Measurements from ENCODE around the gene ATP1A3. TPM values are rescaled to one million over a fixed set of nuclear protein-coding genes. Genes with fewer than 3 reads are reported as not detected.

The ATP1A3 gene
- total RNA-seq, 6 donors from 2014 or later: under 0.01 to 0.51 (median 0.15) TPM; not detected in 2

GRCh38 chr19:42030645-42031440, 36.8 kb upstream of the ATP1A3 start:
- ATAC-seq (ENCODE audit: low FRiP score in 2 of 2) (no peak), DNase-seq (no peak)
- Histone ChIP-seq H3K9me3 (no peaks in the 10 kb centered on the region), H3K36me3 (no peaks in the 10 kb centered on the region), H3K4me3 (no peak overlapping the region), H3K27me3 (no peaks in the 10 kb centered on the region), H3K27ac (no peak overlapping the region), H3K4me1 (peaks cover 0 to 5% (median 0%) of the 10 kb centered on the region in 4 donors)
- WGBS, 2 donors: 69 to 76% methylated on average over 7 of the region's 7 CpGs
- TF ChIP-seq EP300 (IDR thresholded peaks at IDR 0.05): no peak
- no peak for TF ChIP-seq POLR2A (IDR thresholded peaks at IDR 0.05)
- TF ChIP-seq CTCF (IDR thresholded peaks at IDR 0.05): no peak
- no peak for TF ChIP-seq POLR2AphosphoS5 (IDR thresholded peaks at IDR 0.05)

- Histone ChIP-seq H3K4me1 (no peaks in the 10 kb centered on the region), H3K4me3 (no peak overlapping the region), H3K27ac (no peak overlapping the region), H3K9me3 (no peaks in the 10 kb centered on the region), H3K36me3 (no peaks in the 10 kb centered on the region), H3K27me3 (no peaks in the 10 kb centered on the region)
- TF ChIP-seq EP300 (IDR thresholded peaks at IDR 0.05) (no peak), CTCF (IDR thresholded peaks at IDR 0.05) (peak in 1 of 6 experiments; percentile 7), POLR2A (IDR thresholded peaks at IDR 0.05) (no peak), POLR2AphosphoS5 (IDR thresholded peaks at IDR 0.05) (no peak)
- no peak for ATAC-seq (ENCODE audit: low FRiP score in 2 of 2)
- no peak for DNase-seq
- WGBS, 2 donors: 63 to 71% methylated on average over 8 of the region's 8 CpGs
These were observed 34.5 kb upstream of the ATP1A3 start for GRCh38 chr19:42028304-42029216.

- ATAC-seq (ENCODE audit: low FRiP score in 2 of 2) (peak in 1 of 2 donors; percentile 15), DNase-seq (peak; percentile 26 to 66)
- TF ChIP-seq POLR2AphosphoS5 (IDR thresholded peaks at IDR 0.05) (peak; percentile 12 to 33), POLR2A (IDR thresholded peaks at IDR 0.05) (no peak)
- H3K27me3 ChIP-seq: no peaks in the 10 kb centered on the region
- H3K27ac ChIP-seq: peak overlapping the region in 1 of 4 donors; percentile 57
- H3K9me3 ChIP-seq: no peaks in the 10 kb centered on the region
- H3K4me3 ChIP-seq: no peak overlapping the region
- H3K4me1 ChIP-seq: no peaks in the 10 kb centered on the region
- no peaks in the 10 kb centered on the region for H3K36me3 ChIP-seq
- 51 to 55% methylated on average over 9 to 12 of the region's 12 CpGs for WGBS, 2 donors
These were observed 30.6 kb upstream of the ATP1A3 start for GRCh38 chr19:42024622-42025111.

GRCh38 chr19:42023943-42024260, 29.9 kb upstream of the ATP1A3 start:
- H3K4me1 ChIP-seq: no peaks in the 10 kb centered on the region
- TF ChIP-seq POLR2AphosphoS5 (IDR thresholded peaks at IDR 0.05) (no peak), CTCF (IDR thresholded peaks at IDR 0.05) (no peak), EP300 (IDR thresholded peaks at IDR 0.05) (no peak), POLR2A (IDR thresholded peaks at IDR 0.05) (no peak)
- H3K4me3 ChIP-seq: no peak overlapping the region
- ATAC-seq (ENCODE audit: low FRiP score in 2 of 2) (no peak), DNase-seq (no peak)
- H3K27me3 ChIP-seq: no peaks in the 10 kb centered on the region
- no peak overlapping the region for H3K27ac ChIP-seq
- WGBS, 2 donors: 77 to 90% methylated on average over 4 of the region's 4 CpGs
- H3K36me3 ChIP-seq: no peaks in the 10 kb centered on the region
- no peaks in the 10 kb centered on the region for H3K9me3 ChIP-seq
